ENCODE results near the gene KCNIP3. TPM values are rescaled to one million over a fixed set of nuclear protein-coding genes. Genes with fewer than 3 reads are reported as not detected.

KCNIP3 gene
- total and polyA plus RNA-seq, 4 donors: 10.6 to 25.4 (median 17.1) TPM

- no peak for DNase-seq (ENCODE audit: low read depth in 4 of 6, low spot score in 6 of 6)
- peaks cover 21% of the 10 kb centered on the region for H3K36me3 ChIP-seq (ENCODE audit: control insufficient read depth, insufficient read depth, low read length)
- H3K4me3 ChIP-seq (ENCODE audit: low read depth, low read length): no peak within 1 kb of the TSS
- H3K27ac ChIP-seq (ENCODE audit: low read depth, low read length): no peak within 1 kb of the TSS
- H3K4me1 ChIP-seq (ENCODE audit: control insufficient read depth, insufficient read depth, low read length): no peaks in the 10 kb centered on the region
- H3K27me3 ChIP-seq (ENCODE audit: control insufficient read depth, insufficient read depth, low read length): no peaks in the 10 kb centered on the region
- no peaks in the 10 kb centered on the region for H3K9me3 ChIP-seq (ENCODE audit: control insufficient read depth, insufficient read depth, low read length)
- 71% methylated on average over 15 of the region's 17 CpGs for WGBS (ENCODE audit: insufficient coverage)
These were observed 22.6 kb upstream of the KCNIP3 start, which contains the start of gene PROM2 for GRCh38 chr2:95274291-95275150. Gene PROM2, plus strand, starts transcription at chr2:95274449. Its CDS starts 137 bp downstream, at chr2:95274586.

GRCh38 chr2:95275151-95275515 lies 22.0 kb upstream of the KCNIP3 start:
- Histone ChIP-seq H3K27ac (ENCODE audit: low read depth, low read length) (no peak overlapping the region), H3K36me3 (ENCODE audit: control insufficient read depth, insufficient read depth, low read length) (peaks cover 21% of the 10 kb centered on the region), H3K4me3 (ENCODE audit: low read depth, low read length) (no peak overlapping the region), H3K9me3 (ENCODE audit: control insufficient read depth, insufficient read depth, low read length) (no peaks in the 10 kb centered on the region), H3K4me1 (ENCODE audit: control insufficient read depth, insufficient read depth, low read length) (no peaks in the 10 kb centered on the region), H3K27me3 (ENCODE audit: control insufficient read depth, insufficient read depth, low read length) (no peaks in the 10 kb centered on the region)
- no peak for DNase-seq (ENCODE audit: low read depth in 4 of 6, low spot score in 6 of 6)
- 83% methylated on average over 4 of the region's 4 CpGs for WGBS (ENCODE audit: insufficient coverage)

GRCh38 chr2:95275601-95276243 lies 21.4 kb upstream of the KCNIP3 start:
- 89% methylated on average over 25 of the region's 28 CpGs for WGBS (ENCODE audit: insufficient coverage)

GRCh38 chr2:95276244-95276887 lies 20.8 kb upstream of the KCNIP3 start:
- Histone ChIP-seq H3K4me1 (ENCODE audit: control insufficient read depth, insufficient read depth, low read length) (no peaks in the 10 kb centered on the region), H3K4me3 (ENCODE audit: low read depth, low read length) (no peak overlapping the region), H3K27ac (ENCODE audit: low read depth, low read length) (no peak overlapping the region), H3K27me3 (ENCODE audit: control insufficient read depth, insufficient read depth, low read length) (no peaks in the 10 kb centered on the region), H3K9me3 (ENCODE audit: control insufficient read depth, insufficient read depth, low read length) (no peaks in the 10 kb centered on the region), H3K36me3 (ENCODE audit: control insufficient read depth, insufficient read depth, low read length) (peaks cover 21% of the 10 kb centered on the region)
- no peak for DNase-seq (ENCODE audit: low read depth in 4 of 6, low spot score in 6 of 6)
- 82% methylated on average over 13 of the region's 22 CpGs for WGBS (ENCODE audit: insufficient coverage)

More at GRCh38 chr2:95275601-95276243, 21.4 kb upstream of the KCNIP3 start:
- H3K4me1 ChIP-seq (ENCODE audit: control insufficient read depth, insufficient read depth, low read length): no peaks in the 10 kb centered on the region
- no peak overlapping the region for H3K4me3 ChIP-seq (ENCODE audit: low read depth, low read length)
- H3K36me3 ChIP-seq (ENCODE audit: control insufficient read depth, insufficient read depth, low read length): peaks cover 21% of the 10 kb centered on the region
- no peaks in the 10 kb centered on the region for H3K27me3 ChIP-seq (ENCODE audit: control insufficient read depth, insufficient read depth, low read length)
- H3K27ac ChIP-seq (ENCODE audit: low read depth, low read length): no peak overlapping the region
- H3K9me3 ChIP-seq (ENCODE audit: control insufficient read depth, insufficient read depth, low read length): no peaks in the 10 kb centered on the region
- no peak for DNase-seq (ENCODE audit: low read depth in 4 of 6, low spot score in 6 of 6)

- H3K27ac ChIP-seq (ENCODE audit: low read depth, low read length): no peak overlapping the region
- H3K36me3 ChIP-seq (ENCODE audit: control insufficient read depth, insufficient read depth, low read length): peaks cover 24% of the 10 kb centered on the region
- H3K9me3 ChIP-seq (ENCODE audit: control insufficient read depth, insufficient read depth, low read length): no peaks in the 10 kb centered on the region
- no peaks in the 10 kb centered on the region for H3K27me3 ChIP-seq (ENCODE audit: control insufficient read depth, insufficient read depth, low read length)
- H3K4me3 ChIP-seq (ENCODE audit: low read depth, low read length): no peak overlapping the region
- DNase-seq (ENCODE audit: low read depth in 4 of 6, low spot score in 6 of 6): no peak
- no peaks in the 10 kb centered on the region for H3K4me1 ChIP-seq (ENCODE audit: control insufficient read depth, insufficient read depth, low read length)
- 95% methylated on average over 8 of the region's 9 CpGs for WGBS (ENCODE audit: insufficient coverage)
These were observed 20.3 kb upstream of the KCNIP3 start for GRCh38 chr2:95276888-95277245.

- 75% methylated on average over 11 of the region's 11 CpGs for WGBS (ENCODE audit: insufficient coverage)
- Histone ChIP-seq H3K27ac (ENCODE audit: low read depth, low read length) (no peak overlapping the region), H3K9me3 (ENCODE audit: control insufficient read depth, insufficient read depth, low read length) (no peaks in the 10 kb centered on the region), H3K36me3 (ENCODE audit: control insufficient read depth, insufficient read depth, low read length) (peaks cover 29% of the 10 kb centered on the region), H3K27me3 (ENCODE audit: control insufficient read depth, insufficient read depth, low read length) (no peaks in the 10 kb centered on the region), H3K4me3 (ENCODE audit: low read depth, low read length) (no peak overlapping the region), H3K4me1 (ENCODE audit: control insufficient read depth, insufficient read depth, low read length) (no peaks in the 10 kb centered on the region)
- DNase-seq (ENCODE audit: low read depth in 4 of 6, low spot score in 6 of 6): no peak
These were observed 19.8 kb upstream of the KCNIP3 start for GRCh38 chr2:95277246-95277906.

GRCh38 chr2:95278051-95278471 lies 19.1 kb upstream of the KCNIP3 start:
- H3K4me3 ChIP-seq (ENCODE audit: low read depth, low read length): no peak overlapping the region
- H3K36me3 ChIP-seq (ENCODE audit: control insufficient read depth, insufficient read depth, low read length): peaks cover 31% of the 10 kb centered on the region
- H3K9me3 ChIP-seq (ENCODE audit: control insufficient read depth, insufficient read depth, low read length): no peaks in the 10 kb centered on the region
- H3K27me3 ChIP-seq (ENCODE audit: control insufficient read depth, insufficient read depth, low read length): no peaks in the 10 kb centered on the region
- no peaks in the 10 kb centered on the region for H3K4me1 ChIP-seq (ENCODE audit: control insufficient read depth, insufficient read depth, low read length)
- H3K27ac ChIP-seq (ENCODE audit: low read depth, low read length): no peak overlapping the region
- WGBS (ENCODE audit: insufficient coverage): 91% methylated on average over 5 of the region's 7 CpGs
- DNase-seq (ENCODE audit: low read depth in 4 of 6, low spot score in 6 of 6): no peak

- Histone ChIP-seq H3K9me3 (ENCODE audit: control insufficient read depth, insufficient read depth, low read length) (no peaks in the 10 kb centered on the region), H3K36me3 (ENCODE audit: control insufficient read depth, insufficient read depth, low read length) (peaks cover 33% of the 10 kb centered on the region), H3K27ac (ENCODE audit: low read depth, low read length) (no peak overlapping the region), H3K4me3 (ENCODE audit: low read depth, low read length) (no peak overlapping the region), H3K4me1 (ENCODE audit: control insufficient read depth, insufficient read depth, low read length) (no peaks in the 10 kb centered on the region), H3K27me3 (ENCODE audit: control insufficient read depth, insufficient read depth, low read length) (no peaks in the 10 kb centered on the region)
- DNase-seq (ENCODE audit: low read depth in 4 of 6, low spot score in 6 of 6): no peak
- 93% methylated on average over 5 of the region's 12 CpGs for WGBS (ENCODE audit: insufficient coverage)
These were observed 18.4 kb upstream of the KCNIP3 start for GRCh38 chr2:95278637-95279225.

- Histone ChIP-seq H3K4me3 (ENCODE audit: low read depth, low read length) (no peak overlapping the region), H3K27ac (ENCODE audit: low read depth, low read length) (no peak overlapping the region), H3K9me3 (ENCODE audit: control insufficient read depth, insufficient read depth, low read length) (no peaks in the 10 kb centered on the region), H3K4me1 (ENCODE audit: control insufficient read depth, insufficient read depth, low read length) (no peaks in the 10 kb centered on the region), H3K36me3 (ENCODE audit: control insufficient read depth, insufficient read depth, low read length) (peaks cover 30% of the 10 kb centered on the region), H3K27me3 (ENCODE audit: control insufficient read depth, insufficient read depth, low read length) (no peaks in the 10 kb centered on the region)
- no peak for DNase-seq (ENCODE audit: low read depth in 4 of 6, low spot score in 6 of 6)
- WGBS (ENCODE audit: insufficient coverage): 99% methylated on average over 16 of the region's 19 CpGs
These were observed 17.6 kb upstream of the KCNIP3 start for GRCh38 chr2:95279435-95280035.
